Peyer's patch (tissue), 4 donors: Measurements from ENCODE around the gene PCDHB14.
"Not testable (repeated sequence)": the region's sequence is repeated elsewhere in the genome, so short reads cannot be mapped to it uniquely, and the experiment has no call there.

Experiments
- CTCF ChIP-seq, 6 experiments: fragments of 450-650 bp in 4 of 6; fragments of 200-600 bp in 2 of 6; sonication (generic) in 1 of 6; IDR thresholded peaks; one replicate each; pipeline ENCODE4 v1.5.1; 2017 to 2019; ENCODE audit warnings: antibody characterized with exemption in 6 of 6, mild to moderate bottlenecking in 3 of 6, moderate library complexity in 1 of 6
- POLR2A ChIP-seq, 2 donors: fragments of 450-650 bp; IDR thresholded peaks; one replicate each; pipeline ENCODE4 v1.5.1; 2017; ENCODE audit warnings: antibody characterized with exemption in 2 of 2, mild to moderate bottlenecking in 2 of 2, moderate library complexity in 2 of 2

GRCh38 chr5:141189131-141189530 is 34.0 kb upstream of the PCDHB14 start:
- TF ChIP-seq CTCF, POLR2A (IDR thresholded peaks at IDR 0.05): not testable (repeated sequence)
